ENCODE data around the gene CYP27B1. TPM values are rescaled to one million over a fixed set of nuclear protein-coding genes. Genes with fewer than 3 reads are reported as not detected.

The CYP27B1 gene
- total and polyA plus RNA-seq, 2 experiments from 2014 or later = 1.1 to 2.7 TPM

DNA sequence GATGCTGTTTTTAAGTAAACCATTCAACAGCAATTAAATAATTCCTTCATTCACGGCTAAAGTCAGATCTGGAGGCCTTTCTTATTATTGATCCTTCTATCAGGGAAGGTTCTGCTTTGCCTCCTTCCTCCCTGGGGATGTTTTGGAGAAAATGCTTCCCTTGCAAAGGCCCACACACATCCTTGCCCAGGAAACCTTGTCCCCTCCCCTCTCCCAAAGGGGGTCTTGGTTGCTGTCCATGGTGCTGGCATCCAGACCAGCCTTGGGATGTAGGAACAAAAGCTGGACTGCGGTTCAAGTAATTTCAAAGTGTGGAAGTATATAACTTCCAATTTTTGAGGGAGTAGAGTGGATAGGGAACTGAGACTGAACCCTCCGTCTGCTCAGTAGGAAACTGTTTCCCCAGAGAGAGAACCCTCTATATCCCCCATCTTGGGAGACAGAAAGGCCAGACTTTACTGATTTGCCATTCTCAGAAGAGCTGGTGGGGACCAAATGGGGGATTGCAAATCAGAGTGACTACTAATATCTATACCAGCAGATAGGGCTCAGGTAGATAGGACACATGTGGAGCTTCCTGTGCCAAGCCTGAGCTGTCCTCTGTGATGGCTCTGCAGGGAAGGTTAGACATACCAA is 6.4 kb downstream of the CYP27B1 start:
- Mint-ChIP-seq H3K4me1 (peaks cover 29% of the 10 kb centered on the region), H3K4me3 (no peak overlapping the region), H3K27ac (no peak overlapping the region), H3K36me3 (ENCODE audit: low read depth) (no peaks in the 10 kb centered on the region; the same call in 2 of the 3 replicates), H3K27me3 (ENCODE audit: insufficient read depth, low read depth, poor library complexity) (peaks cover 69% of the 10 kb centered on the region), H3K9me3 (no peaks in the 10 kb centered on the region)
- peaks cover 7% of the 10 kb centered on the region; the same call in 1 of the 2 replicates for H3F3A ChIP-seq (replicated peaks; ENCODE audit: low read depth)
- H3K27me3 ChIP-seq (ENCODE audit: insufficient read depth) = peaks cover 94% of the 10 kb centered on the region
- no peak overlapping the region for H3K27ac ChIP-seq (ENCODE audit: low read depth)
- H2AFZ ChIP-seq = no peak overlapping the region
- no peaks in the 10 kb centered on the region for H3K9me2 ChIP-seq (ENCODE audit: insufficient read depth)
- no peak for ATAC-seq
- peaks cover 19% of the 10 kb centered on the region for H3K4me1 ChIP-seq (ENCODE audit: insufficient read depth)
- no peaks in the 10 kb centered on the region for H3K79me2 ChIP-seq (replicated peaks; ENCODE audit: insufficient read depth)
- no peaks in the 10 kb centered on the region for H3K36me3 ChIP-seq (ENCODE audit: insufficient read depth)
- H3K4me2 ChIP-seq = no peak overlapping the region
- H3K4me3 ChIP-seq = no peak overlapping the region
- peaks cover 4% of the 10 kb centered on the region; the same call in 1 of the 2 replicates for H4K20me1 ChIP-seq (replicated peaks; ENCODE audit: insufficient read depth)
- TF ChIP-seq, protein P1, sequence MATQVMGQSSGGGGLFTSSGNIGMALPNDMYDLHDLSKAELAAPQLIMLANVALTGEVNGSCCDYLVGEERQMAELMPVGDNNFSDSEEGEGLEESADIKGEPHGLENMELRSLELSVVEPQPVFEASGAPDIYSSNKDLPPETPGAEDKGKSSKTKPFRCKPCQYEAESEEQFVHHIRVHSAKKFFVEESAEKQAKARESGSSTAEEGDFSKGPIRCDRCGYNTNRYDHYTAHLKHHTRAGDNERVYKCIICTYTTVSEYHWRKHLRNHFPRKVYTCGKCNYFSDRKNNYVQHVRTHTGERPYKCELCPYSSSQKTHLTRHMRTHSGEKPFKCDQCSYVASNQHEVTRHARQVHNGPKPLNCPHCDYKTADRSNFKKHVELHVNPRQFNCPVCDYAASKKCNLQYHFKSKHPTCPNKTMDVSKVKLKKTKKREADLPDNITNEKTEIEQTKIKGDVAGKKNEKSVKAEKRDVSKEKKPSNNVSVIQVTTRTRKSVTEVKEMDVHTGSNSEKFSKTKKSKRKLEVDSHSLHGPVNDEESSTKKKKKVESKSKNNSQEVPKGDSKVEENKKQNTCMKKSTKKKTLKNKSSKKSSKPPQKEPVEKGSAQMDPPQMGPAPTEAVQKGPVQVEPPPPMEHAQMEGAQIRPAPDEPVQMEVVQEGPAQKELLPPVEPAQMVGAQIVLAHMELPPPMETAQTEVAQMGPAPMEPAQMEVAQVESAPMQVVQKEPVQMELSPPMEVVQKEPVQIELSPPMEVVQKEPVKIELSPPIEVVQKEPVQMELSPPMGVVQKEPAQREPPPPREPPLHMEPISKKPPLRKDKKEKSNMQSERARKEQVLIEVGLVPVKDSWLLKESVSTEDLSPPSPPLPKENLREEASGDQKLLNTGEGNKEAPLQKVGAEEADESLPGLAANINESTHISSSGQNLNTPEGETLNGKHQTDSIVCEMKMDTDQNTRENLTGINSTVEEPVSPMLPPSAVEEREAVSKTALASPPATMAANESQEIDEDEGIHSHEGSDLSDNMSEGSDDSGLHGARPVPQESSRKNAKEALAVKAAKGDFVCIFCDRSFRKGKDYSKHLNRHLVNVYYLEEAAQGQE (IDR thresholded peaks at IDR 0.05; ENCODE audit: unreplicated experiment) = peak; percentile 92
- TF ChIP-seq, protein P2, sequence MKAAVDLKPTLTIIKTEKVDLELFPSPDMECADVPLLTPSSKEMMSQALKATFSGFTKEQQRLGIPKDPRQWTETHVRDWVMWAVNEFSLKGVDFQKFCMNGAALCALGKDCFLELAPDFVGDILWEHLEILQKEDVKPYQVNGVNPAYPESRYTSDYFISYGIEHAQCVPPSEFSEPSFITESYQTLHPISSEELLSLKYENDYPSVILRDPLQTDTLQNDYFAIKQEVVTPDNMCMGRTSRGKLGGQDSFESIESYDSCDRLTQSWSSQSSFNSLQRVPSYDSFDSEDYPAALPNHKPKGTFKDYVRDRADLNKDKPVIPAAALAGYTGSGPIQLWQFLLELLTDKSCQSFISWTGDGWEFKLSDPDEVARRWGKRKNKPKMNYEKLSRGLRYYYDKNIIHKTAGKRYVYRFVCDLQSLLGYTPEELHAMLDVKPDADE (IDR thresholded peaks at IDR 0.05) = no peak
- no peak for TF ChIP-seq JUNB (IDR thresholded peaks at IDR 0.05; ENCODE audit: unreplicated experiment)
- no peak for TF ChIP-seq NANOG (IDR thresholded peaks at IDR 0.05; ENCODE audit: borderline replicate concordance)
- no peak for TF ChIP-seq EZH2phosphoT487 (IDR thresholded peaks at IDR 0.05; ENCODE audit: unreplicated experiment)
- TF ChIP-seq CREB1 (CRISPR knock-in tag; IDR thresholded peaks at IDR 0.05; ENCODE audit: low read depth) = no peak
- TF ChIP-seq ZNF114 (CRISPR knock-in tag; IDR thresholded peaks at IDR 0.05) = no peak
- DNase-seq (ENCODE audit: low spot score) = peak; percentile 68

DNA sequence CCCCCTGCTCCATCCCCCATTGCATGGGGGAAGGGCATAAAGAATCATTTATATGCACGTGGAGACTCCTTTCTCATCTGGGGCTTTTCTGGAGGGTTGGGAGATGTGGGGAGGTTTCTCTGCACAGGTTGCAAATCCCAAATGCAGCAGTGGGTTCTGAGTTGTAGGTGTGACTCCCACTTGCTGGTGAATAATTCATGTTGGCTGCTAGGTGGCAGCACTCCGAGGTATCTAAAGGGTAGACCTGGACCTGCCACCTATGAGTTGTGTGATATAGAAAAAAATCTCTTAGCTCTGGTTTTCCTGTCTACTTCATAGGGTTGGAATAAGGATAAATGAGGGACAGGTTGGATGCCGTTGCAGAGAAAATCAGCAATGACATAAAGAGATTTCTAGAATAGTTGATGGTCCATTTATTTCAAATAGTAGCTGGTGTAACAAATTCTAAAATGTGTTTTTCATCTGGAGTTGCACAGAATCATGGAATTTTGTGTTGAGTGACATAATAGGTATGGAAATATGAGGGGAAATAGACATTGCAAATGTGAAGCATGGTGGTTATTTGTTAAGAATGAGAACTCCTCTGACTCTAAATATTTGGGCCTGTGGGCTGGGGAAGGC is 7.4 kb downstream of the CYP27B1 start:
- H3K36me3 ChIP-seq (ENCODE audit: insufficient read depth) = no peaks in the 10 kb centered on the region
- Mint-ChIP-seq H3K9me3 (no peaks in the 10 kb centered on the region), H3K4me1 (peaks cover 28% of the 10 kb centered on the region), H3K4me3 (no peak overlapping the region; the same call in 2 of the 3 replicates), H3K27me3 (ENCODE audit: insufficient read depth, low read depth, poor library complexity) (peaks cover 62% of the 10 kb centered on the region), H3K36me3 (ENCODE audit: low read depth) (no peaks in the 10 kb centered on the region; the same call in 2 of the 3 replicates), H3K27ac (no peak overlapping the region)
- H3K79me2 ChIP-seq (replicated peaks; ENCODE audit: insufficient read depth) = no peaks in the 10 kb centered on the region
- DNase-seq (ENCODE audit: low spot score) (peak; percentile 60), ATAC-seq (peak; percentile 11)
- no peak overlapping the region for H3K4me3 ChIP-seq
- H3F3A ChIP-seq (replicated peaks; ENCODE audit: low read depth) = peaks cover 8% of the 10 kb centered on the region; the same call in 1 of the 2 replicates
- H3K4me2 ChIP-seq = no peak overlapping the region
- peaks cover 90% of the 10 kb centered on the region for H3K27me3 ChIP-seq (ENCODE audit: insufficient read depth)
- no peaks in the 10 kb centered on the region for H3K9me2 ChIP-seq (ENCODE audit: insufficient read depth)
- H3K27ac ChIP-seq (ENCODE audit: low read depth) = no peak overlapping the region
- peaks cover 19% of the 10 kb centered on the region for H3K4me1 ChIP-seq (ENCODE audit: insufficient read depth)
- H4K20me1 ChIP-seq (replicated peaks; ENCODE audit: insufficient read depth) = peaks cover 4% of the 10 kb centered on the region; the same call in 1 of the 2 replicates
- no peak for TF ChIP-seq STAT1 (IDR thresholded peaks at IDR 0.05; ENCODE audit: unreplicated experiment)
- TF ChIP-seq, protein P1 (IDR thresholded peaks at IDR 0.05; ENCODE audit: unreplicated experiment) = peak; percentile 45
- TF ChIP-seq, protein P3, sequence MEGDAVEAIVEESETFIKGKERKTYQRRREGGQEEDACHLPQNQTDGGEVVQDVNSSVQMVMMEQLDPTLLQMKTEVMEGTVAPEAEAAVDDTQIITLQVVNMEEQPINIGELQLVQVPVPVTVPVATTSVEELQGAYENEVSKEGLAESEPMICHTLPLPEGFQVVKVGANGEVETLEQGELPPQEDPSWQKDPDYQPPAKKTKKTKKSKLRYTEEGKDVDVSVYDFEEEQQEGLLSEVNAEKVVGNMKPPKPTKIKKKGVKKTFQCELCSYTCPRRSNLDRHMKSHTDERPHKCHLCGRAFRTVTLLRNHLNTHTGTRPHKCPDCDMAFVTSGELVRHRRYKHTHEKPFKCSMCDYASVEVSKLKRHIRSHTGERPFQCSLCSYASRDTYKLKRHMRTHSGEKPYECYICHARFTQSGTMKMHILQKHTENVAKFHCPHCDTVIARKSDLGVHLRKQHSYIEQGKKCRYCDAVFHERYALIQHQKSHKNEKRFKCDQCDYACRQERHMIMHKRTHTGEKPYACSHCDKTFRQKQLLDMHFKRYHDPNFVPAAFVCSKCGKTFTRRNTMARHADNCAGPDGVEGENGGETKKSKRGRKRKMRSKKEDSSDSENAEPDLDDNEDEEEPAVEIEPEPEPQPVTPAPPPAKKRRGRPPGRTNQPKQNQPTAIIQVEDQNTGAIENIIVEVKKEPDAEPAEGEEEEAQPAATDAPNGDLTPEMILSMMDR (conservative IDR thresholded peaks at IDR 0.05; ENCODE audit: low read depth in 2 of 2) = peak; percentile 61 to 71
- no peak overlapping the region for H2AFZ ChIP-seq
